DOHH2 (cell line): ENCODE measurements around the gene AUNIP.

Experiments
- H3F3A ChIP-seq: fragments of 200-600 bp; sonication (generic), shearing (Covaris generic); 2 replicates; pipeline ENCODE4 v1.6.0; 2016; ENCODE audit warnings: antibody characterized with exemption, mild to moderate bottlenecking; ENCODE audit not compliant: control insufficient read depth, insufficient read depth
- H3K27ac ChIP-seq: fragments of 200-600 bp; sonication (generic); 2 replicates; pipeline ENCODE4 v1.5.1; 2014; ENCODE audit warnings: low read depth, mild to moderate bottlenecking, low read length, moderate library complexity
- H3K27me3 ChIP-seq: fragments of 200-600 bp; sonication (generic); 2 replicates; pipeline ENCODE4 v1.6.1; 2014; ENCODE audit warnings: mild to moderate bottlenecking, low read length, mixed read lengths; ENCODE audit not compliant: control insufficient read depth
- H3K36me3 ChIP-seq: fragments of 200-600 bp; sonication (generic); 2 replicates; pipeline ENCODE4 v1.6.1; 2014; ENCODE audit warnings: mild to moderate bottlenecking, low read length, moderate library complexity, mixed read lengths; ENCODE audit not compliant: control insufficient read depth
- H3K4me1 ChIP-seq: fragments of 200-600 bp; sonication (generic); 2 replicates; pipeline ENCODE4 v1.6.1; 2014; ENCODE audit warnings: mild to moderate bottlenecking, low read length, mixed read lengths; ENCODE audit not compliant: control insufficient read depth
- H3K4me2 ChIP-seq: fragments of 200-600 bp; sonication (generic); 2 replicates; pipeline ENCODE4 v1.6.0; 2014; ENCODE audit warnings: mild to moderate bottlenecking, low read length, moderate library complexity
- H3K4me3 ChIP-seq: fragments of 200-600 bp; sonication (generic); 2 replicates; pipeline ENCODE4 v1.5.1; 2014; ENCODE audit warnings: mild to moderate bottlenecking, low read length, mixed read lengths
- H3K79me2 ChIP-seq: fragments of 200-600 bp; sonication (generic); 2 replicates; pipeline ENCODE4 v1.6.1; 2014; ENCODE audit warnings: mild to moderate bottlenecking, low read length, mixed read lengths; ENCODE audit not compliant: control insufficient read depth
- H3K9me2 ChIP-seq: fragments of 200-600 bp; sonication (generic); replicated peaks from 2 replicates; pipeline ENCODE4 v1.6.1; 2014; ENCODE audit warnings: mild to moderate bottlenecking, low read length, mixed read lengths; ENCODE audit not compliant: control insufficient read depth
- H3K9me3 ChIP-seq: fragments of 200-600 bp; sonication (generic); 2 replicates; pipeline ENCODE4 v1.6.1; 2014; ENCODE audit warnings: antibody characterized with exemption, low read length, mixed read lengths; ENCODE audit not compliant: control insufficient read depth, insufficient read depth
- H4K20me1 ChIP-seq: fragments of 200-600 bp; sonication (generic); 2 replicates; pipeline ENCODE4 v1.6.0; 2014; ENCODE audit warnings: low read depth, mild to moderate bottlenecking, antibody characterized with exemption, low read length, moderate library complexity; ENCODE audit not compliant: control insufficient read depth, insufficient read depth
- EZH2phosphoT487 ChIP-seq: fragments of 200-600 bp; sonication (generic); IDR thresholded peaks from 2 replicates; pipeline ENCODE4 v1.6.1; 2017; ENCODE audit warnings: borderline replicate concordance, mild to moderate bottlenecking, antibody characterized with exemption, low read length, moderate library complexity, mixed read lengths
- TF ChIP-seq, protein P1 (sequence below): fragments of 200-600 bp; sonication (generic); IDR thresholded peaks from one replicate; pipeline ENCODE4 v1.5.1; 2014; ENCODE audit warnings: antibody characterized with exemption, mild to moderate bottlenecking, low read depth, low read length; ENCODE audit not compliant: poor library complexity, severe bottlenecking

The AUNIP gene

GRCh38 chr1:25828491-25828890, 30.8 kb downstream of the AUNIP start:
- peaks cover 6% of the 10 kb centered on the region for H3K79me2 ChIP-seq
- H3K4me2 ChIP-seq = no peak overlapping the region
- no peaks in the 10 kb centered on the region; the same call in 1 of the 2 replicates for H4K20me1 ChIP-seq
- TF ChIP-seq EZH2phosphoT487 = no peak
- TF ChIP-seq, protein P1, sequence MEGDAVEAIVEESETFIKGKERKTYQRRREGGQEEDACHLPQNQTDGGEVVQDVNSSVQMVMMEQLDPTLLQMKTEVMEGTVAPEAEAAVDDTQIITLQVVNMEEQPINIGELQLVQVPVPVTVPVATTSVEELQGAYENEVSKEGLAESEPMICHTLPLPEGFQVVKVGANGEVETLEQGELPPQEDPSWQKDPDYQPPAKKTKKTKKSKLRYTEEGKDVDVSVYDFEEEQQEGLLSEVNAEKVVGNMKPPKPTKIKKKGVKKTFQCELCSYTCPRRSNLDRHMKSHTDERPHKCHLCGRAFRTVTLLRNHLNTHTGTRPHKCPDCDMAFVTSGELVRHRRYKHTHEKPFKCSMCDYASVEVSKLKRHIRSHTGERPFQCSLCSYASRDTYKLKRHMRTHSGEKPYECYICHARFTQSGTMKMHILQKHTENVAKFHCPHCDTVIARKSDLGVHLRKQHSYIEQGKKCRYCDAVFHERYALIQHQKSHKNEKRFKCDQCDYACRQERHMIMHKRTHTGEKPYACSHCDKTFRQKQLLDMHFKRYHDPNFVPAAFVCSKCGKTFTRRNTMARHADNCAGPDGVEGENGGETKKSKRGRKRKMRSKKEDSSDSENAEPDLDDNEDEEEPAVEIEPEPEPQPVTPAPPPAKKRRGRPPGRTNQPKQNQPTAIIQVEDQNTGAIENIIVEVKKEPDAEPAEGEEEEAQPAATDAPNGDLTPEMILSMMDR = no peak
- no peak overlapping the region for H3K27ac ChIP-seq
- H3K9me3 ChIP-seq = no peaks in the 10 kb centered on the region
- no peaks in the 10 kb centered on the region for H3K9me2 ChIP-seq
- H3K27me3 ChIP-seq = no peaks in the 10 kb centered on the region
- no peaks in the 10 kb centered on the region for H3K4me1 ChIP-seq
- peaks cover 69% of the 10 kb centered on the region for H3K36me3 ChIP-seq
- H3K4me3 ChIP-seq = no peak overlapping the region
- H3F3A ChIP-seq = no peaks in the 10 kb centered on the region

DNA sequence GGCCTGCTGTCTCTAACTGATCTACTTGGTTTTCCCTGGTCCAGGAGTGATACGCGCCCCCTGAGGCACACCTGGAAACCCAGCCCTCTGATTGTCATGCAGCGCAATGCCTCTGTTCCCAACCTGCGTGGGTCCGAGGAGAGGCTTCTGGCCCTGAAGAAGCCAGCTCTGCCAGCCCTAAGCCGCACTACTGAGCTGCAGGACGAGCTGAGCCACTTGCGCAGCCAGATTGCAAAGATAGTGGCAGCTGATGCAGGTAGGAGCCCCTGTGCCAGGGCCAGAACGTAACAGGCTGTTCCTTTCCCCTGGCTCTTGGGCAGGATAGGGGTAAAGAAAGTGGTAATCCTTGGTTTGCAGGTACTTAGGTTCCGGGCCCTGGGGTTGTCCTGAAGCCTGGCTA, 32.7 kb downstream of the AUNIP start:
- no peak for TF ChIP-seq EZH2phosphoT487
- TF ChIP-seq, protein P1 = no peak
- Histone ChIP-seq H3K79me2 (peaks cover 7% of the 10 kb centered on the region), H3K9me3 (no peaks in the 10 kb centered on the region), H3K4me3 (no peak overlapping the region), H3K9me2 (no peaks in the 10 kb centered on the region), H3K4me2 (no peak overlapping the region), H3K36me3 (peaks cover 50% of the 10 kb centered on the region), H3F3A (no peaks in the 10 kb centered on the region), H3K27me3 (no peaks in the 10 kb centered on the region), H4K20me1 (no peaks in the 10 kb centered on the region; the same call in 1 of the 2 replicates), H3K27ac (no peak overlapping the region), H3K4me1 (peaks cover 6% of the 10 kb centered on the region)

DNA sequence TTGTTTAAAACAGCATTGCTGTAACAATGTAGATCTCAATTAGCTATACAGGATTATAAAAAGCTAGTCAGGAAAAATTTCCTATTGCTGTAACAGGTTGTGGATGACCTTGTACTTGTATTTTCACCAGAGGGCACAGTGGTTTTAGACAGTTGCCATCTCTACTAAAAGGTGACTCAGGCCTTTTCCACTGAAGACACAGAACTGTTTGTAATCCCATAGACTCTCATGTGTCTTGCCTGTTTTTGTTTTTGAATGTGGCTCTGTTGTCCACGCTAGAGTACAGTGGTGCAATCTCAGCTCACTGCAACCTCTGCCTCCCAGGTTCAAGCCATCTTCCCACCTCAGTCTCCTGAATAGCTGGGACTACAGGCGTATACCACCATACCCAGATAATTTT, 33.7 kb downstream of the AUNIP start:
- no peak overlapping the region for H3K27ac ChIP-seq
- no peaks in the 10 kb centered on the region for H3K27me3 ChIP-seq
- H3F3A ChIP-seq = no peaks in the 10 kb centered on the region
- H3K4me1 ChIP-seq = peaks cover 14% of the 10 kb centered on the region
- no peak overlapping the region for H3K4me3 ChIP-seq
- no peaks in the 10 kb centered on the region for H3K9me2 ChIP-seq
- peaks cover 40% of the 10 kb centered on the region for H3K36me3 ChIP-seq
- H3K4me2 ChIP-seq = no peak overlapping the region
- TF ChIP-seq, protein P1 = no peak
- no peak for TF ChIP-seq EZH2phosphoT487
- no peaks in the 10 kb centered on the region for H3K9me3 ChIP-seq
- peaks cover 17% of the 10 kb centered on the region for H3K79me2 ChIP-seq
- H4K20me1 ChIP-seq = no peaks in the 10 kb centered on the region; the same call in 1 of the 2 replicates
